Large intestine (tissue), 3 donors: ENCODE data around the gene ASAP2. TPM values are rescaled to one million over a fixed set of nuclear protein-coding genes. Genes with fewer than 3 reads are reported as not detected.
A peak's percentile ranks its signal among the peaks of the same experiment; 100 is the strongest.

ENCODE experiments used
- DNase-seq, 2 donors: peaks; one replicate each; pipeline versions ENCODE4 v3.0.0 to v3.0.0-alpha.2; 2013
- H3K27ac ChIP-seq: one replicate; pipeline ENCODE4 v1.5.1; 2013; ENCODE audit warnings: low read length
- H3K27me3 ChIP-seq: 2 replicates; pipeline ENCODE4 v1.6.1; 2013; ENCODE audit warnings: low read length; ENCODE audit not compliant: control insufficient read depth, insufficient read depth
- H3K36me3 ChIP-seq: 2 replicates; pipeline ENCODE4 v1.6.1; 2013; ENCODE audit warnings: low read length; ENCODE audit not compliant: control insufficient read depth, insufficient read depth
- H3K4me1 ChIP-seq: one replicate; pipeline ENCODE4 v1.6.1; 2013; ENCODE audit warnings: low read length; ENCODE audit not compliant: control insufficient read depth, insufficient read depth
- H3K4me3 ChIP-seq: one replicate; pipeline ENCODE4 v1.5.1; 2013; ENCODE audit warnings: low read length
- H3K9me3 ChIP-seq: one replicate; pipeline ENCODE4 v1.6.1; 2013; ENCODE audit warnings: mild to moderate bottlenecking, low read depth, low read length, moderate library complexity; ENCODE audit not compliant: control insufficient read depth
- WGBS: methylation state at CpG from one replicate; pipeline ENCODE4 v1.1.5; 2013; ENCODE audit warnings: low lambda C conversion rate; ENCODE audit not compliant: insufficient coverage; 5-methylcytosine and 5-hydroxymethylcytosine counted together
- polyA plus RNA-seq: library from polyadenylated mRNA; unstranded; fragments of 120-200 nt; gene quantifications from one replicate; pipeline ENCODE4 v1.2.1, GENCODE V29; 2013

The ASAP2 gene
- polyA plus RNA-seq, 1 donor: 20.0 TPM

GRCh38 chr2:9296559-9296958 is 89.9 kb downstream of the ASAP2 start:
- no peaks in the 10 kb centered on the region for H3K4me1 ChIP-seq

GRCh38 chr2:9297156-9297555 is 90.5 kb downstream of the ASAP2 start:
- Histone ChIP-seq H3K4me1 (no peaks in the 10 kb centered on the region), H3K36me3 (peaks cover 10% of the 10 kb centered on the region), H3K9me3 (no peaks in the 10 kb centered on the region), H3K27ac (no peak overlapping the region), H3K27me3 (no peaks in the 10 kb centered on the region), H3K4me3 (no peak overlapping the region)
- no CpG with 5 or more reads among the region's 6 CpGs for WGBS
- DNase-seq: no peak

More at GRCh38 chr2:9296559-9296958, 89.9 kb downstream of the ASAP2 start:
- Histone ChIP-seq H3K27me3 (no peaks in the 10 kb centered on the region), H3K4me3 (no peak overlapping the region), H3K9me3 (no peaks in the 10 kb centered on the region), H3K36me3 (peaks cover 10% of the 10 kb centered on the region), H3K27ac (peak overlapping the region; percentile 16)
- DNase-seq: no peak
- no CpG with 5 or more reads among the region's 4 CpGs for WGBS

- Histone ChIP-seq H3K4me1 (no peaks in the 10 kb centered on the region), H3K9me3 (no peaks in the 10 kb centered on the region), H3K27ac (no peak overlapping the region), H3K4me3 (no peak overlapping the region), H3K27me3 (no peaks in the 10 kb centered on the region), H3K36me3 (peaks cover 10% of the 10 kb centered on the region)
- DNase-seq: no peak
- WGBS: no CpG with 5 or more reads among the region's 7 CpGs
These were observed 91.2 kb downstream of the ASAP2 start for GRCh38 chr2:9297807-9298206.

- Histone ChIP-seq H3K4me1 (no peaks in the 10 kb centered on the region), H3K36me3 (peaks cover 10% of the 10 kb centered on the region), H3K9me3 (no peaks in the 10 kb centered on the region), H3K4me3 (no peak overlapping the region), H3K27me3 (no peaks in the 10 kb centered on the region), H3K27ac (no peak overlapping the region)
- WGBS: 100% methylated on average over 2 of the region's 7 CpGs
- DNase-seq: no peak
These were observed 92.0 kb downstream of the ASAP2 start for GRCh38 chr2:9298583-9298982.

- Histone ChIP-seq H3K27me3 (no peaks in the 10 kb centered on the region), H3K4me3 (no peak overlapping the region), H3K9me3 (no peaks in the 10 kb centered on the region), H3K4me1 (no peaks in the 10 kb centered on the region), H3K36me3 (peaks cover 10% of the 10 kb centered on the region), H3K27ac (no peak overlapping the region)
- no peak for DNase-seq
- WGBS: 90% methylated on average over 2 of the region's 17 CpGs
These were observed 92.8 kb downstream of the ASAP2 start for GRCh38 chr2:9299161-9300100.

GRCh38 chr2:9300214-9300613 is 93.6 kb downstream of the ASAP2 start:
- WGBS: 80% methylated on average over 2 of the region's 3 CpGs
- no peak overlapping the region for H3K4me3 ChIP-seq
- peaks cover 10% of the 10 kb centered on the region for H3K36me3 ChIP-seq
- no peaks in the 10 kb centered on the region for H3K4me1 ChIP-seq
- no peak overlapping the region for H3K27ac ChIP-seq
- H3K9me3 ChIP-seq: no peaks in the 10 kb centered on the region
- no peak for DNase-seq
- no peaks in the 10 kb centered on the region for H3K27me3 ChIP-seq

- H3K4me1 ChIP-seq: no peaks in the 10 kb centered on the region
These were observed 94.3 kb downstream of the ASAP2 start for GRCh38 chr2:9300829-9301453.

GRCh38 chr2:9302755-9303154 is 96.1 kb downstream of the ASAP2 start:
- Histone ChIP-seq H3K4me1 (no peaks in the 10 kb centered on the region), H3K27ac (no peak overlapping the region), H3K9me3 (no peaks in the 10 kb centered on the region), H3K27me3 (no peaks in the 10 kb centered on the region), H3K4me3 (no peak overlapping the region), H3K36me3 (peaks cover 10% of the 10 kb centered on the region)
- DNase-seq: no peak
- 100% methylated on average over 1 of the region's 2 CpGs for WGBS

More at GRCh38 chr2:9300829-9301453, 94.3 kb downstream of the ASAP2 start:
- 100% methylated on average over 1 of the region's 10 CpGs for WGBS
- no peaks in the 10 kb centered on the region for H3K9me3 ChIP-seq
- H3K36me3 ChIP-seq: peaks cover 10% of the 10 kb centered on the region
- H3K27ac ChIP-seq: no peak overlapping the region
- no peak for DNase-seq
- H3K4me3 ChIP-seq: no peak overlapping the region
- no peaks in the 10 kb centered on the region for H3K27me3 ChIP-seq

GRCh38 chr2:9303528-9304225 is 97.1 kb downstream of the ASAP2 start:
- WGBS: 100% methylated on average over 1 of the region's 11 CpGs
- H3K27me3 ChIP-seq: no peaks in the 10 kb centered on the region
- no peak overlapping the region for H3K4me3 ChIP-seq
- peaks cover 4% of the 10 kb centered on the region for H3K36me3 ChIP-seq
- H3K27ac ChIP-seq: no peak overlapping the region
- DNase-seq: no peak
- no peaks in the 10 kb centered on the region for H3K9me3 ChIP-seq
- no peaks in the 10 kb centered on the region for H3K4me1 ChIP-seq

- Histone ChIP-seq H3K36me3 (no peaks in the 10 kb centered on the region), H3K4me1 (peaks cover 10% of the 10 kb centered on the region), H3K27me3 (no peaks in the 10 kb centered on the region), H3K9me3 (no peaks in the 10 kb centered on the region), H3K27ac (no peak overlapping the region), H3K4me3 (no peak overlapping the region)
- no CpG with 5 or more reads among the region's 8 CpGs for WGBS
- DNase-seq: no peak
These were observed 100.3 kb downstream of the ASAP2 start for GRCh38 chr2:9306911-9307310.
